Esophagus squamous epithelium (tissue), 4 donors: Measurements from ENCODE around the gene OR51V1.

ENCODE experiments used
- CTCF ChIP-seq, 6 experiments: fragments of 450-650 bp in 4 of 6; fragments of 200-600 bp in 2 of 6; sonication (generic) in 2 of 6; IDR thresholded peaks; one replicate each; pipeline ENCODE4 v1.5.1; 2016 to 2019; ENCODE audit warnings: antibody characterized with exemption in 6 of 6, mild to moderate bottlenecking in 4 of 6, moderate library complexity in 4 of 6
- POLR2A ChIP-seq, 4 donors: fragments of 450-650 bp; IDR thresholded peaks; one replicate each; pipeline ENCODE4 v1.6.1; 2017; ENCODE audit warnings: antibody characterized with exemption in 4 of 4, mild to moderate bottlenecking in 4 of 4, moderate library complexity in 3 of 4

DNA sequence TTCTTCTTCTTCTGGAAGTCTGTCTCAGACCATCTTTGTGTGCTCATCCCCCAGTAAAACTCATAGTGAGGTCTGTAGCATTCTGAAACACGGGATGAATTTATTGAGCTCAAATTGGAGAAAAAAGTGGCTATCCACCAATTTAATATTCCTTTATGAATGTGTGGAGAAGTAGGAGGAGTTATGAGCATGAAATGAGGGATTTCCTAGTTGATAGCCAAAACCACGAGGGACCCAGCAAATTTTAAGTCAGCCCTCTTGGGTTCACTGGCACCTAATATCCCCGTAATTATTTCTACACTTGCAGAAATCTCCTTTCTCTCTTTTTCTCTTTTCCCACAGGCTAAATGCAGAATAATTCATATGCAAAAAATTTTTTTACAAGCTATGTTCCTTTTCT lies 45.8 kb downstream of the OR51V1 start, which contains the start of gene OR52A1:
- TF ChIP-seq CTCF (IDR thresholded peaks at IDR 0.05), result no peak
- TF ChIP-seq POLR2A (IDR thresholded peaks at IDR 0.05), result no peak
